Anterior cingulate cortex (tissue), 58 donors: ENCODE results near the gene SDHA.
"Not testable (repeated sequence)": the region's sequence is repeated elsewhere in the genome, so short reads cannot be mapped to it uniquely, and the experiment has no call there.

Experiments
- DNase-seq, 58 donors: peaks; one replicate each; lab custom pipeline; 2025; lab: John Stamatoyannopoulos, UW

Gene SDHA

DNA sequence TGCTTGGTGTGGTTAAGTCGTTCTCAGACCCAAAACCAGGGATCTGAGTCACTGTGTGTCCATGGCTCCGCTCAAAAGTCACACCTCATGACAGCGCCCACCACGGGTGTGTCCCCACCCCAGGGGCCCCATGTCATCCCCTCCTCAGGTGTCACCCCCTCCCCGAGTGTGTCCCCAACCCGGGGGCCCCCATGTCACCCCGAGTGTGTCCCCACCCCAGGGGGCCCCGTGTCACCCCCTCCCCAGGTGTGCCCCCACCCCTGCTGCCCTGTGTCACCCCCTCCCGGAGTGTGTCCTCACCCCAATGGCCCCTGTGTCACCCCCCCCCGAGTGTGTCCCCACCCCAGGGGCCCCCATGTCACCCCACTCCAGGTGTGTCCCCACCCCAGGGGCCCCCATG is 21.8 kb upstream of the SDHA start:
- no peak for DNase-seq

DNA sequence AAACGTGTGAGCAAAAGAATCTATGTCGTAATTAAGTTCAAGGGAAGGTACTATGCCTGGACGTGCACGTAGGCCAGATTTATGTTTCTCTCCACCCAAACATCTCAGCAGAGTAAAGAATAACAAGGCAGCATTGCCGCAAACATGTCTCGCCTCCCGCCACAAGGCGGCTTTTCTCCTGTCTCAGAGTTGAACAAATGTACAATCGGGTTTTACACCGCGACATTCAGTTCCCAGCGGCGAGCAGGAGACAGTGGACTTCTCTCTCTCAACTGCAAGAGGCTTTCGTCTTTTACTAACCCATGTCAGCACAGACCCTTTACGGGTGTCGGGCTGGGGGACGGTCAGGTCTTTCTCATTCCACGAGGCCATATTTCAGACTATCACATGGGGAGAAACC is 21.1 kb upstream of the SDHA start:
- DNase-seq = peak in 7 of 58 donors; percentile 7 to 33 (median 17)

DNA sequence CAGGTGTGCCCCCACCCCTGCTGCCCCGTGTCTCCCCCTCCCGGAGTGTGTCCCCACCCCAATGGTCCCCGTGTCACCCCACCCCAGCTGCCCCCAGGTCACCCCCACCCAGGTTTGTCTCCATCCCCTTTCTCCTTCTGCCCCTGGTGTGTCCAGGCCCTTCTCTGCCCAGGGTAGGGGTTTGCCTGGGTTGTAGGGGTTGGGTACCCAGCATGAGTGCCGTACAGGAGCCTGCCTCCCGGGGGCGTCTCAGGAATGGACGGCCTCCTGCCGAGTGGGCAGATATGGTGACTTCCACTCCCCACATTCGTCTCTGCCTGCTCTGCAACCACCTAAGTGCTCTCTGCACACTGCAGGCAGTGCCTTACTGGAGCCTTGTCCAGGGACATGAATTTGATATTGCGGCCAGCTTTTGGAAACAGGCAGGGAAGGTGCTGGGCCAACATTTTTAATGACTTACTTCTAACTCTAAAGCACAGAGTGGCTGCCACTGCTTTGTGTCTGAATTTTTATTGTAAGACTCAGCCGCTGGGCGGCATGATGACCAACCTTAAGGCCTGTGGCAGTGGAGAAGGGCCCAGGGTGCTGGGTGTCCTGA is 20.1 kb upstream of the SDHA start:
- DNase-seq = no peak

DNA sequence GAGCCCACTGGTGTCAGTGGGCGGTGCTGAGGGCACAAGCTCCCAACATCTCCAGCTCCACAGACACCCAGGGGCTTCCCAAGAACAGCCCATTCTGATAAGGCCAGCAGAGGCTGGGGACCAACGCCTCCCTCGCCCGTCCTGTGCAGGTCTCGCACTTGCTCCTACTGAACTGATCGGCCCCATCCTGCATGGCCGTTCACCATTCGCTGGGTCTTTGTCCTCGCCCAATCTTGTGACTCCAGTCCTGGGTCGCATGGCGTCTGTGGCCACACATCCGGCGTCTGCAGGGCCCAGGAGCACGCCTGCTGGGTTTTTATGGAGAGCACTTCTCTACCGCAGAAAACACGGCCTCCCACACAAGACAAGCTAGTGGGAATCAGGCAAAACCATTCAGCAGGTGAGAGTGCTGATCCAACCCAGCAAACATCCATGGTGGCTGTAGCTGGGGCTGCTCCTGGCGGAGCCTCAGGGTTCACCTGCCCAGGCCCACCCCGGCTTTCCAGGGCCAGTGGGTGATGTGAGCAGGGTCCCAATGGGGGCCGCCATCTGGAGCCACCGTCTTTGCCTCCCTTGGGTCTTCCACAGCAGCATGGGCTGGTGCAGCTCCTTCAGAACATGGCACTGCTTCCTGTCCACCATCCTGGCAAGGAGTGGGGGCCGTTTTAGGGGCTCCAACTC is 19.5 kb upstream of the SDHA start:
- no peak for DNase-seq

DNA sequence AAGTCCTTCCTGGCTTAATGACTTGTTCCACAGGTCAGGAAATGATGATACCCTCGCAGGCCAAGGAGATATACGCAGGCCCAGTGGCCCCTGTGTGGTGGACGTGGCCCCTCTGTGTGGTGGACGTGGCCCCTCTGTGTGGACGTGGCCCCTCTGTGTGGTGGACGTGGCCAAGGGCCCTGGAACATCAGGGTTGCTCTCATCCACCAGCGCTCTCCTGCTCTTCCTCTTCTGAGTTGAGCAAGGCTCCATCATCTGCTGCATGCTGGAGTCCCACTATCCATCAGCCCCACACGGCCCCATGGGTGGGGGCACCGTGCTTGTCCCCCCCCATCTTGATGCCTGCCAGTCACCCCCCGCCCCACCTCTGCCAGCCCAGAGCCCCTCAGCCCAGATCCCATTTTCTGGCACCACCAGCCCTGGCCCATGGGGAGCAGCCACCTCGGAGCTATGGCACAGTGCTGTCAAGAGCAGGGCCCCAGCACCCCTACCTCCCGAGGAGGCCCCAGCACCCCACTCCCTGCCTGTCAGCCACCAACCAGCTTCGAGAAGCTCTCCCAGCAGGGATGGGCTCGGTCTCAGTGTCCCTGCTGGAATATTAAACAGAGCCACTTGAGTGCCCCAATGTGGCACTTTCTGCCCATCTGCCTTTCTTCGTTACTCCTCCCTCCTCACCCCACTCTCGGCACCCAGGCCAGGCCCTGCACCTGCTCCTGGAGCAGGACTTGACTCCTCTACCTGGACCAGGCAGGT is 18.7 kb upstream of the SDHA start:
- no peak for DNase-seq

DNA sequence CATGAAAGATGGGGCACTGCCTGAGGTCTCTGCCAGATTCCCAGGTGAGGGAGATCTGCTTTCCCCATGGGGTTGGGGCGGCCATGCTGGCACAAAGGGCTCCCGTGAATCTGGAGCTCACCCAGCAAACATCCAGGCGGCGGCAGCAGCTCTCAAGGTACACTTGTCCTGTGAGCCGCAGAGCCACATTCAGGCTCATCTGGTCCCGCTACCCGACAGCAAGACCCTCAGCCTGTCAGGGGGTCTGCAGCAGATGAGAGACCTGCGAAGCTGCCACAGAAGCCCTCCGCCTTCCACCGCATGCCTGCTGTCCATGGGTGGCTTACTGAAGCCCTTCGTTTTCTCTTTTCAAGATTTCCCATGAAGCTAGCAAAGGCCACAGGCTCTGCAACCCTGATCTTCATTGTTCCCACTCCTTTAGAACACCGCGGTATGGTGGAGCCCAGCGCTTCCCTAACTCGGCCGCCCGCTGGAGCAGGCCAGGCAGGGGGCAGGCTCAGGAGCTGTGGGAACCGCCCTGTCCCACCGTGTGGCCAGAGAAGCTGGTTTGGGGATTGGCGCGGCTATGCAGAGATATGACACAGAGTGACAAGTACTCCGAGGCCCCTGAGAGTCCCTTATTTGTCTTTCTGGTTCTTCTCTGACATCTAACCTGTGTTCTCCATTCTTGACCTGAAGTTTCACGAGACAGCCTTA is 18.0 kb upstream of the SDHA start:
- DNase-seq = no peak

DNA sequence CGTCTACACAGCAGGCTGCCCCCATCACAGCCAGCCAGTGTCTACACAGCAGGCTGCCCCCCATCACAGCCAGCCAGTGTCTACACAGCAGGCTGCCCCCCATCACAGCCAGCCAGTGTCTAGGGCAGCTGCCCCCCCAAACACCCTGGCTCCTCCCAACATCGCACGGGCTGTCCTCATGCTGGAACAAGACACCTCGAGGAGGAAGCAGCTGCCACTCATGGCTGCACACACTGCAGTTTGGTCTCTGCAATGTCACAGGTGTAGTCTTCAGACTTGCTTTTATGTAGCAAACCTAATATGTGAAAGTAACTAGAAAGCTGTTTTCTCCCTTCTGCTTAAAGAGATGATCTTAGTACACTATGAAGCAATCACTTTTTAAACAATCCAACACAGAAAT is 17.1 kb upstream of the SDHA start:
- no peak for DNase-seq

DNA sequence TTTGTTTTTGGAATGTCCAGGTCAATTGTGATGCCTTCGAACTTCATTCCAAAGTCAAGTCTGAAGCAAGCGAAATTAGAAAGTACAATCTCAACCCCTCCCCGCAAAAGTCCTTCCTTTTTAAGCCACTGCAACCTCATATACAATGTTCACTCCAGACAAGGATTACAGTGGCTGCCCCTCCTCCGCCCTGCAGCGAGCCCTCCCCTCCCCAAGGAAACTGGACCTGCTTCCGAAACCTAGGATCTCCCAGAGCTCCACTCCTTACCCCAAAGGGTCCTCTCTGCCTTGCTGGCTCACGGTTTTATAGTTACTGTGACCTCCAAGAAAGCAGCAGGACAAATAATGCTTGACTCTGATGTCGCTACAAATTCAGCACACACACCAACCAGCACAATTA is 16.4 kb upstream of the SDHA start:
- DNase-seq = no peak

DNA sequence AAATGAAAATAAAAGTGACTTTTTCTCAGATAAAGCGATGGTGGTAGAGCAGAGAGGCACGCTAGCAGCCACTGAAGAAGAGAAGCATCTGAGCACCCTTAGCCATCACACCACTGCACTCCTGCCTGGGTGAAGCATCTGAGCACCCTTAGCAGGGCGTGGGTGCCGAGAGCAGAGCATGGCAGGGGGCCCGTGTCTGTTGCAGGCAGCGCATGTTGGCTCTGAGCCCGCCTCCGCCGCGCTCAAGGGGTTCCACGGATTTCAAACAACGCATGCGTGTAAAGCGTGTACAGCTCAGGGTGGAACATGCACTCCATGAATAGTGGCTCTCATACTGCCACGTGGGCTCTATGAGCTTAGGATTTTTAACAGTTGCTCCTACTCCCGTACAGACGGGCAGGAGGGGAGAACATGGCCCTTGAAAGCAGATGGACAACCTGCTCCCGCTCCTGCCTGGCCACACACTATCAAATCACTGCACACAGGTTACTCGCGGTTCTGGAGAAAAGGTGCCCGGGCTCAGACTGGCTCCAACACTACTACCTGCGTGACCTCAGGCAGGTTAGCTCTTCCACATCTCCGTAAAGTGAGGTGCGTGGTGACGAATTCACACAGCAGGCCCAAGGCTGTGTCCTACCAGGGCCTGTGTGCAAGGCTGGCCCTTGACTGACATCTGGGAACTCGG is 14.7 kb upstream of the SDHA start:
- DNase-seq = no peak

DNA sequence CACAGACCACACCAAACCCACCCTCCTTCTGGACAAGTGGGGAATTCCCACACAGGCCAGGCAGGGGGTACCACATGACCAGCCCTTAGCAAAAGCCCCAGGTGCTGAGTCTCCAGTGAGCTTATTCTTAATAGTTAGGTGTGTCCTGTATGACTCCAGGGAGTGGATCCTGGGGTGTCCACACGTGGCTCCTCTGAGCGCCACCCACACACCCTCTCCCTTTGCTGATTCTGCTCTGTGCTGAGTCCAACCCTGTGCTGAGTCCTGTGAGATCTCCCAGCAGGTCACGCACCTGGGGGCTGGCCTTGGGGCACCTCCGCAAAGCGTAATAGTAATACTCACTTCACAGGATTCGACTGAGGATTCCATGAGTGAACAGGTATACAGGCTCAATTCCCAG is 14.1 kb upstream of the SDHA start:
- DNase-seq = no peak

DNA sequence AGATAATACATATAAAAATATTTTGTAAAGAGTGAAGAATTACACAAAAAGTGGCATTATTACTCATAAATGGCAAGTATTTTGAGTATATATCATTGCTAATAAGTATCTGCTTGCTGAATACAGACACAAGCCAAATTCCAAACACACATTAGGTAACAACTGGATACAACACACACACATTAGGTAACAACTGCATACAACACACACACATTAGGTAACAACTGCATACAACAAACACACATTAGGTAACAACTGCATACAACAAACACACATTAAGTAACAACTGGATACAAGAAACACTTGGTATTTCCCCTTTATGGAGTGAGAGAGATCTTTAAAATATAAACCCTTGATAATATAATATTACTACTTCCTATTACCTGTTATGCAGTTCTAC is 13.7 kb upstream of the SDHA start:
- DNase-seq = no peak

DNA sequence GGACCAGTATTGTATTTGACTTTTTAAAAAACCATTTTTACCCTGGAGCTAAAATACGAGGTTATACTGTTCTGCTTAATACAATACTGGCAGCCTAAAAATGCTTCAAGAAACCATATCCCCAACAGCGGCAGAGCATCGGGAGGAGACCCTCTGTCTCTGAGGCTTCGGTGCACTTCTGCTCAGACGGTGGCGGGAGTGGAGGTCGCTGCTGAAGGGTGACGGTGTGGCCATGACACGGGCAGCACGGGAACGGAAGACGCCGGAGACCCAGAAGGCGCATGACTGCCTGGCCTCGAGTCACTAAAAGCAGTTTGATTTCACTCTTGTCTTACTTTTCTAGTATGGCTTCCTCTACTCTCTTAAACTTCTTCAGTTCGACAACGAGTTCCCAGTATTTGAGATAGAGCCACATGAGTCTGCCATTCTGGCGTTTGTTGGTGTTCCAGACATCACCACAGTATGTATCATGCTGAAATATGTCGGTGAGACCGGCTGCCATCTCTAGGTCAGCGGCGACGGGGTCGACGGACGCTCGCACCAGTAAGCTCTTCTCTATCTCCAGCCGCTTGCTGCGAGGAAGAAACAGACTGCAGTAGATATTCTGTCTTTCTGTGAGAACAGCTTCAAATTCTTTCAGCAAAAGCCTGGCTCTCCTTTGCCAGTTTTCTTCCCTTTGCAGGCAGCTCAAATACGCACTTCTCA is 13.0 kb upstream of the SDHA start:
- DNase-seq = no peak

DNA sequence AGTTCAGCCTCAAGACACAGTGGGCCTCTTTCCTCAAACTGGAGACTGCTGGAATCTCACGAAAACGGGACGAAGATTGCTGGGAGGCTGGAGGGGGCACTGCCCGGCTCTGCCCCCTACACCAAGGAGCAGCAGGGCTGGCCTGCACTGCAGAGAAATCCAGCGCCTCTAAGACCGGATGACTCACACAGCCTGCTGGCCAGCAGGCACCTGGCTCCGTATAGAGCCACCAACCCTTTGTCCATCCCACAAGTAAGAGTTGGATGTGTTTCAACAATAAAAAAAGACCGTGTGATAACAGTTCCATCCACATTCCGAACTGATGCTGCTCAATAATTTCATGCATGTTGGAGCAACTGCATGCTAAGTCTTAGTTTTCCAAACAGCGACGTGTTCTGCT is 11.7 kb upstream of the SDHA start:
- peak in 1 of 58 donors; percentile 9 for DNase-seq

DNA sequence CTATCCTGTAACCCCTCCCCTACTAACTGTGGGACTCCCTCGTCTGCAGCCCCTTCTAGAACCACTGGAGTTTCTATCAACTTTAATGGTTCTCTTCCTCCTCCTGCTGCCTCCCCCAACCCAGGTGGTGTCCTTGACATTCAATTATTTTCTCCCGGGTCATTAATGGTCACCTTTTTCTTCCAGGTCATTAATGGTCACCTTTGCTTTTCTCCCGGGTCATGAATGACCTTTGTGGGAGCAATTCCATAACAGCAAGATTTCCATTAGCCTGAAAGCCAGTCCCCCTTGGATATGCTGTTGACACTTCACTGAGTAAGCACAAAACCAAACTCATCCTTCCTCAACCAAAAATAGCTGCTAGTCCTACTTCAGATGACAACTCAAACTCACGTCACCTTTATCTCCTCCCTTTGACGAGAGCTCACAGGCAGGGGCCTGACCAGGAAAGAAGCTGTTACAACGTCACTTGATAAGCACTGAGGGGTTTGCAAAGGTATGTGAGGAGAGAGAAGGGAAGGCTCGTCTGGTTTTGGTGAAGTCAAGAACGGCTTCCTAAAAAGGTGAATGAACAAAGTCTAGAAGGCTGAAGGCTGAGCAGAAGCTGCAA is 11.1 kb upstream of the SDHA start:
- DNase-seq = no peak

DNA sequence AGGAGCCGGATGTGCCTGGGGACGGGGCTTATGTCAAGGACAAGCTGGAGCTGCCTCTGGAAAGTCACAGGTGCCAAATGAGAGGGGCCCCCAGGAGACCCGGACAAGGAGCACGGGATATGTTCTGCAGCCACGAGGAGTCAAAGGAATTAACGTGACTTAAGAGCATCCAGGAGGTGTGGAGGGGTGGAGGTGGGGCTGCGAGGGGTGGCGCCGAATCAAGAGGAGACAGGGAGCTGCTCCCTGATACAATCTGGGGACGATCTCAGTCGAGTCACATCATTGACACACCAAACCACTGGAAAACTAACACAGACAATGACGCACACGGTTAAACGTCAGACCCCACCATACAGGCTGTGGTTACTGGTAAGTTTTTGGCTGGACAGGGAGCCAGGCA is 10.5 kb upstream of the SDHA start:
- no peak for DNase-seq

DNA sequence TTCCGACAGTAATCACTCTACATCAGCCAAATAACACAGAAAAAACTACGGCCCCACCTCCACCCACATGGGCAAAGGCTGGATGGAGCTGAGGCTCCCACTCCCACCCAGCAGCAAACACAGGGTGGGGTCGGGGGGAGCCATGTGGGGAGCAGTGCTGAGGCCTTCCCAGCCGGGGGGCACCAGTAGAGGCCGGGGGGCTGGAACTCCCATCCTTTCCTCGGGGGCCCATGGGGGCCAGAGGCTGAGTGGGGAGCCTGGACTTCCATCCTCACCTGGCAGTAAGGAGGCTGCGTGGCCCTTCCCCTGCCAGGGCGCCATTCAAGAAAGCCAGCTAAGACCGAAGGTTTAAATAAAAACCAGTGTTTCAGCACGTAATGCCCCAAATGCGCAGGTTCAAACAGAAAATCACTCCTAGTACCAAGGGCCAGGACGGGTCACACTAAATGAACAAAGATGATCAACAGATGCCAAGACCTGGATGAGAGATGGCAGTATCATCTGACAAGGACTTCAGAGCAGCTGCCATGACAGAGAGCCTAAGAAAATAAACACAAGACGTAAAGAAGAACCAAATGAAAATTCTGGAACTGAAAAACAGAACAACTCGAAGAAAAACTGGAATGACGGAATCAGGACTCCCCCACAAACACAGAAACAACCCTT is 9.5 kb upstream of the SDHA start:
- no peak for DNase-seq

DNA sequence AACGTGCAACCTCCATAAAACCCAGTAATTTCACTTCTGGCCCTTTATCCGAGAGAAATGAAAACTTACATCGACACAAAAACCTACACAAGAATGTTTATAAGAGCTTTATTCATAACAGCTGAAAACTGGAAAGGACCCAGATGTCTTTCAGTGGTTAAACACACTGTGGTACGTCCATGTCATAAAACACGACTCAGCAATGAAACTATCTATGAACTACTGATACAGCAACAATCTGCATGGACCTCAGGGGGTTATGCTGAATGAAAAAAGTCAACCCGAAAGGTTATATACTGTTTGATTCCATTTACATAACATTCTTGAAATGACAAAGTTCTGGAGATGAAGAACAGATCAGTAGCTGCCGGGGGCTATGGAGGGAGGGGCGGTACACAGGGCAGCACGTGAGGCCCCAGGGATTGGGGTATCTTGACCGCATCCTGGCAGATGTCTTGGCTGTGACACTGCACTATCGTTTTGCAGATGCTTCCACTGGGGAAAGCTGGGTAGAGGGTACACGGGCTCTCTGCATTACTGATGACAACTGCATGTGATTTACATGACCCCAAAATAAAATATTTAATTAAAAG is 4.2 kb upstream of the SDHA start:
- DNase-seq = no peak

DNA sequence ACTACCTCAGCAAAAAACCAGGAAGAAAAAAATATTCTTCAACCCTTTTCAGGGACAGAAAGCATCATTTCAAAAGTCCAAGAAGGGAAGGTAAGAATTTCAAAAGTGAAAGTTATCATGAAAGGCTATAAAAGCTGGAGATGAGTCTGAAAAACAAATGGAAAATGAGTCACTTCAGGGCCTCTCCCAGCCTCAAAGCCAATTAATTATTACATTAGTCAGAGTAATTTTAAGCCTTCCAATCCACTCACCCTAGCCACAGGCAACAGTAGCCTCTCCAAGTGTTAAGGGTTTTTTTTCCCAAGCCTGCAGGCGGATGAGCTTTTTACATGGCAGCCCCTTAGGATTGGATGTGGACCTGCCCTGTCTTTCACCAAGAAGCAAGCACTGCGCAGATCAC is 2.9 kb upstream of the SDHA start:
- DNase-seq = not testable (repeated sequence)

DNA sequence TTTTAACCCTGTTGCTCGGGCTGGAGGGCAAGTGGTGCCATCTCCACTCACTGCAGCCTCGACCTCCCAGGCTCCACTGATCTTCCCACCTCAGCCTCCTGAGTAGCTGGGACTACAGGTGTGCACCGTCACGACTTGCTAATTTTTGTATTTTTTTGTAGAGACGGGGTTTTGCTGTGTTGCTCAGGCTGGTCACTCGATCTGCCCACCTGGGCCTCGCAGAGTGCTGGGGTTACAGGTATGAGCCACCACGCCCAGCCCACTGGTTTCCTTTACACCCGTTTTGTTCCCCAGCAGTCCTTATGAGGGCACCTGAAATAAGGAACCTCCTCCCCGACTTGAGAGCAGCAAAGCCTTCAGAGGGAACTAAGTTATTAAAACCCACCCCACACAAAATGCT is 2.0 kb upstream of the SDHA start:
- DNase-seq = not testable (repeated sequence)
